Measurements from ENCODE around the gene RARA.
"Not testable (repeated sequence)": the region's sequence is repeated elsewhere in the genome, so short reads cannot be mapped to it uniquely, and the experiment has no call there.

The RARA gene

DNA sequence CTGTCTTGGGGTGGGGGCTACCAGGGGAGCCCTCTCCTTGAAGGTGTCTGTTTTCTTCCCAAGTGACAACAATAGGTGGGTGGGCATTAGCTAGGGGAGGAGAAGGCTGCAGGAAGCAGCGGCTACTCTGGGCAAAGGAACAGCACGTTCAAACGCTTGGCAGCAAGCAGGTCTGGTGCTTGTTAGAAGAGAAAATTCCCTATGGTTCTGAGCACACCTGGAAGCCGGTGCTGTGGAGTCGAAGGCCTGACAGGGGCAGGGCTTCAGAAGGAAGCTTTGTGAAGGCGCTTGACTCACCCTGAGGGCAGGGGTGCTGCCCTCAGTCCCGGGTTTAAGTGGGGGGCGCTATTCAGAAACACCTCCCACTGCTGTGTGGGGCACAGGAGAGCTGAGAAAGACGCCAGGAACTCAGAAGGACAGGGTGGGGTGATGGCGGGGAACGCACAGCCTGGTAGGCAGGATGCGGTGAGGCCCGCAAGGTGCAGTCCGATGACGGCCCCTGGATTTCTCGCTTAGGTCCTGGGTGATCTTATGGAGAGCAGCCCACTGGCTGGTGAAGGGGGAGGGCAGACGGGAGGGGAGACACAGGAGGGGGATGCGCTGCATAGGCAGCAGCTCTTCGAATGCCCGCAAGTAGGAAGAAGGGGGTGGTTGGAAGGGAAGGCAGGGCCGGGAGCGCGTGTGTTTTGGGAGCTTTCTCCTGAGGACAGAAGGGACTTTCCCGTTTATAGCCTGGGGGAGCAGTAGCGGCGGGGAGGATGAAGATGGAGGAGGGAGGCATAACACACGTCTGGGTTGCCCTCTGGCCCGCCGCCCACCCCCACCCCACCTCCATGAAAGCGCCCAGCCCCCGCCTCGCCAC, 52.3 kb downstream of the RARA start:
- no peak for DNase-seq

DNA sequence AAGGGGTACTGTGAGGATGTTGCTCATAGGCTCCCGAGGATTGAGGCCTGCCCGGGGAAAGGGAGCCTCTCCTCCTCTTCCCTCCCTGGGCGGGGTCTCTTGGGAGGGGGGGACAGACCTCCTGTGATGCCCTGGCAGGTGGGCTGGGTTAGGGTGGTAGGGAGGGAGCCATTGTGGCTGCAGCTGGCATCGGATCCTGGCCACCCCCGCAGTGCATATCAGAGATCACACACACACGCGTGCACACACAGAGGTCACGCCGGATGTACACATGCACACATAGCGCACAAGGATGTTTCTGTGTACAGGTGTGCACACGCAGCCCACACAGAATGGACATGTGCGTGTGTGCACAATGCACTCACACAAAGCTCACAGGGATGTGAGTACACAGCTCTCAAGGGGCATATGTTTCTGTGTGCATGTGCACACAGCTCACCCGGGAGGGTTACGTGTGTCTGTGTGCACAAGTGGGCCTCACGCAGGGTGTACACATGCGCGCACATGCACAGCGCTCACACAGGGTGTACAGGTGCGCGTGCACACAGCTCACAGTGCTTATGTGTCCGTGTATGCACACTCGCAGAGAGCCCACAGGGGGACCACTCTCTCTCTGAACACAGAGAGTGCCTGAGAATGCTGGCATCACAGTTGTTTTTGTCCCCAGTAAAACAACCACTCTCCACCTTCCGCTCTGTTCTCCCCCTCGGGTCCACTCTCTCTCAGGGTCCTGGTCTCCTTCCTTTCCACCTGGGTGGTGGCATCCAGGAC, 53.1 kb downstream of the RARA start:
- DNase-seq = no peak

- peak; percentile 52 for DNase-seq
Measured at GRCh38 chr17:40362696-40363110, 53.7 kb downstream of the RARA start.

DNA sequence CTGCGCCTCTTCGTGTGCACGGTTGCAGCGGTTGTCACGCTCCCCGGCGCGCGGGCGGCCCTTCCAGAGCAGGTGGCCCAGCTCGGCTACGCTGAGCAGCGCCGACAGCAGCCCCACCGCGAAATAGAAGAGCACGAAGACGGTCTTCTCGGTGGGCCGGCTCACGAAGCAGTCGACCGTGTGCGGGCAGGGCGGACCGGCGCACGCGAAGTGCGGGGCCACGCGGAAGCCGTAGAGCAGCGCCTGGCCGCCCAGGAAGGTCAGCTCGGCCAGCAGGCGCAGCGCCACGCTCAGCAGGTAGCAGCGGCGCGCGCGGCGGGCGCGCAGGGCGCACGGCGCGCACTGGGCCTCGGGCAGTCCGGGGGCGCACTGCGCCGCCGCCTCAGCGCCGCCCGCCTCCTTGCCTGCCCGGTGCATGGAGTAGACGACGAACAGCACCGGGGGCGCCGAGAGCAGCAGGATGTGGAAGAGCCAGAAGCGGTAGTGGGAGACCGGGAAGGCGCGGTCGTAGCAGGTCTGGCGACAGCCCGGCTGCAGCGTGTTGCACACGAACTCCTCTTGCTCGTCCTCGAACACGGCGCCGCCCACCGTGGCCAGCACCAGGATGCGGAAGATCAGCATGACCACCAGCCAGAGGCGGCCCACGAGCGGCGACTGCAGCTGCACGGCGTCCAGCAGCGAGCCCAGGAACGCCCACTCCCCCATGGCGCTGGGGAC, 54.3 kb downstream of the RARA start:
- no peak for DNase-seq

- DNase-seq = no peak
Measured at GRCh38 chr17:40364121-40364861, 55.3 kb downstream of the RARA start, which contains the start of gene GJD3. GJD3 (minus strand) TSS chr17:40364737; CDS start chr17:40363815, 922 bp downstream.

GRCh38 chr17:40364906-40365305, 55.9 kb downstream of the RARA start:
- DNase-seq = no peak

- DNase-seq = no peak
Measured at GRCh38 chr17:40366076-40366860, 57.3 kb downstream of the RARA start.

- DNase-seq = no peak
Measured at GRCh38 chr17:40366861-40367518, 58.0 kb downstream of the RARA start.

DNA sequence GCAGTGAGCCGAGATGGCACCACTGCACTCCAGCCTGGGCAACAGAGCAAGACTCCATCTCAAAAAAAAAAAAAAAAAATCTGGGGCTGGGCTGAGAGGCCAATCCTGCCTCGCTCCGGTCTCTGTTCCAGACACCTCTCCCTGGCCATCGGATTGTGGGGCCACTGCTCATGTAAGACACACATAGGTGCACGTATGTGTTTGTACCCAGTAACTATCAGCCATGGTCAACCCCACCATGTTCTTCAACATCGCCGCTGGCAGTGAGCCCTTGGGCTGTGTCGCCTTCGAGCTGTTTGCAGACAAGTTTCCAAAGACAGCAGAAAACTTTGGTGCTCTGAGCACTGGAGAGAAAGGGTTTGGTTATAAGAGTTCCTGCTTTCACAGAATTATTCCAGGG, 58.7 kb downstream of the RARA start:
- not testable (repeated sequence) for DNase-seq

DNA sequence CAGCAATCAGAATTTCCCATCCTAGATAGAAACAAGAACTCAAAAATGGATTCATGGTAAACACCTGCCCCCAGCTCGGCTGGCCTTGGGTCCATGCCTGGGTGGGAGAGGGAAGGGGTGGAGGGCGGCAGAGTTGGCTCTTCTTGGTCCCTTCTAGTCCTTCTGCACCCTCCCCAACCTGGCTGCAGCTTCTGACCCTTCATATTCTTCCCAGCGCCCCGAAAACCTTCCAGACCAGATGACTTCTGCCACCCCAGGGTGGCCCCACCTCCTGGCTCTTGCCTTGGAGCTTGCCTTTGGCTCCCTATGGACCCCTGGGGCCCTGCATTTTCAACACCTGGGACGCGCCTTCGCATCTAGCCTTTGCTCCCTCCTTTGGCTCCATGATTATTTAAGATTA, 60.9 kb downstream of the RARA start:
- no peak for DNase-seq

- no peak for DNase-seq
Measured at GRCh38 chr17:40371261-40371929, 62.4 kb downstream of the RARA start.

DNA sequence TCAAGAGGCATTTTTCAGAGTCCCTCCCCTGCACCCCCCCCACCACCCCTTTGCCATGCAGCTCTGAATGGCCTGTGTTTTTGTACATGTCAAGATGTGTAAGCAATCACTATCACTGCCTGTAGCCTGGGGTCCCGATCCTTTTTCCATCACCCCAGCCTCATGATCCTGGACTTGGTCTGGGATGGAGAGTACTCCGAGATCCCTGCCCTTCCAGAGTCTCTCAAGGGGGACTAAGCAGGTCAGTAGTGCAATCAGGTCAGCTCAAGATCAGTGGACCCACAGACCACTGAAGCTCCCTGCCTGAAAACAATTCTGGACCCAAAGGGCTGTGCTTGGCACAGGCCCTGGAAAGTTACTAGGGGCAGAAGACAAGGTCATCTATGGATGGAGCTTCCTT, 63.1 kb downstream of the RARA start:
- no peak for DNase-seq

DNA sequence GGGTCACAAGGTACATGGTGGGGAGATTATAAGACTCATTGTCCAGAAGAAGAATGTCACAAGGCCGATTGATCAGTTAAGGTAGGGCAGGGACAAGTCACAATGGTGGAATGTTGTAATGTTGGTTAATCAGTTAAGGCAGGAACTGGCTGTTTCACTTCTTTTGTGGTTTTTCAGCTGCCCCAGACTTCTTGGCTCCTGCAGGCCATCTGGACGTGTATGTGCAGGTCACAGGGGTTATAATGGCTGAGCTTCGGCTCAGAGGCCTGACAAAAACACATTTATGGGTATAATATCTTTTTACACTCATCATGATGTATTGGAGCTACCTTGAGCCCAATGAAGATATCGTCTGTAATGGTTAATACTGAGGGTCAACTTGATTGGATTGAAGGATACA, 63.7 kb downstream of the RARA start:
- DNase-seq = not testable (repeated sequence)

DNA sequence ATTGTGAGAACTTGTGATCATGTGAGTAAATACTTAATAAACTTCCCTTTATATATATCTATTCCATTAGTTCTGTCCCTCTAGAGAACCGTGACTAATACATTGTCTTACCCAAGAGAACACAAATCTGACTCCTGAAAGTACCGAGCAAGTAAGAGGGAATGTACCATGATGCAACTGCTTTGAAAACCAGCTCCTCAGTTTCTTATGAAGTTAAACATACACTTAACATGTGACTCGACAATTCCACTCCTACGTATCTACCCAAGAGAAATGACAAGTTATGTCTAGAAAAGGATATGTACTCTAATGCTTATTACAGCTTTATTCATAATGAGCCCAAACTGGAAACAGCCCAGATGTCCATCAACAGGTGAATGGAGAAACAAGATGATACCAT, 64.3 kb downstream of the RARA start:
- DNase-seq = no peak

- no peak for DNase-seq
Measured at GRCh38 chr17:40373999-40374398, 65.0 kb downstream of the RARA start.

DNA sequence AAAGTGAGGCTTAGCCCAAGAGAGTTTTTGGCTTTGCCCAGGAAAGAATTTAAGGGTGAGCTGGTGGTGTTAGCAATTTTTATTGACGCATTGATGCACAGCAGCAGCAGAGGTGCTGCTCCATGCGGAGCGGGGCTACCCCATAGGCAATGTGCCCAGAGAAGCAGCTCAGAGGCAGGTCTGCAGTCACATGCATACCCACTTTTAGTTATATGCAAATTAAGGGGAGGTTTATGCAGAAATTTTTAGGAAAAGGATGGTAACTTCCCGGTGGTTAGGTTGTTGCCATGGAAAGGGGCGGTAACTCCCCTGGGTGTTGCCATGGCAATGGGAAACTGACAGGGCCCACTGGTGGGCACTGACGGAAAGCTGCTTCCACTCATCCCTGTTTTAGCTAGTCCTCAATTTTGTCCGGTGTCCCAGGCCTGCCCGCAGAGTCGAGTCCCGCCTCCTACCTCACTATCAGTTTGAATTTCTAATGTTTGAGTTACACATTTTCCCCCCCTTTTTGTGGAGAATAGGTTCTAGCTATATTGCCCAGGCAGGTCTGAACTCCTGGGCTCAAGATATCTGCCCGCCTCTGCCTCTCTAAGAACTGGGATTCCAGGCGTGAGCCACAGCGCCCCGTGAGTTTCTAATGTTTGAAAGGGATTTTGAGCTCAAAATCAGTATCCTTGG, 66.0 kb downstream of the RARA start:
- no peak for DNase-seq

GRCh38 chr17:40375786-40376185, 66.8 kb downstream of the RARA start:
- not testable (repeated sequence) for DNase-seq

- DNase-seq = not testable (repeated sequence)
Measured at GRCh38 chr17:40376541-40376940, 67.6 kb downstream of the RARA start.

GRCh38 chr17:40377832-40378231, 68.9 kb downstream of the RARA start:
- no peak for DNase-seq

- no peak for DNase-seq
Measured at GRCh38 chr17:40378966-40379365, 70.0 kb downstream of the RARA start.
